GM18502 (cell line): Measurements from ENCODE around the gene TRAPPC2L.
"Not testable (repeated sequence)": the region's sequence is repeated elsewhere in the genome, so short reads cannot be mapped to it uniquely, and the experiment has no call there.

Source experiments
- ATAC-seq: cut with Tn5 transposase; IDR thresholded peaks from one replicate; pipeline ENCODE4 v1.9.1; 2021; ENCODE audit warnings: mild to moderate bottlenecking; ENCODE audit not compliant: unreplicated experiment, poor library complexity

The TRAPPC2L gene

GRCh38 chr16:88817785-88818574 lies 38.9 kb upstream of the TRAPPC2L start:
- no peak for ATAC-seq

GRCh38 chr16:88818575-88818874 lies 38.4 kb upstream of the TRAPPC2L start:
- no peak for ATAC-seq

- ATAC-seq = no peak
Measured at GRCh38 chr16:88819126-88819525, 37.8 kb upstream of the TRAPPC2L start.

- no peak for ATAC-seq
Measured at GRCh38 chr16:88820385-88821025, 36.4 kb upstream of the TRAPPC2L start.

GRCh38 chr16:88821168-88821850 lies 35.6 kb upstream of the TRAPPC2L start:
- ATAC-seq = no peak

- no peak for ATAC-seq
Measured at GRCh38 chr16:88822281-88823040, 34.5 kb upstream of the TRAPPC2L start.

GRCh38 chr16:88823646-88824045 lies 33.3 kb upstream of the TRAPPC2L start:
- not testable (repeated sequence) for ATAC-seq

GRCh38 chr16:88824256-88825077 lies 32.5 kb upstream of the TRAPPC2L start:
- no peak for ATAC-seq

GRCh38 chr16:88825146-88825545 lies 31.8 kb upstream of the TRAPPC2L start:
- no peak for ATAC-seq

GRCh38 chr16:88826070-88826840 lies 30.7 kb upstream of the TRAPPC2L start:
- no peak for ATAC-seq

GRCh38 chr16:88827727-88828126 lies 29.2 kb upstream of the TRAPPC2L start:
- ATAC-seq = no peak

GRCh38 chr16:88828711-88829110 lies 28.2 kb upstream of the TRAPPC2L start:
- no peak for ATAC-seq

- no peak for ATAC-seq
Measured at GRCh38 chr16:88830258-88830657, 26.7 kb upstream of the TRAPPC2L start.

GRCh38 chr16:88830783-88831182 lies 26.1 kb upstream of the TRAPPC2L start:
- no peak for ATAC-seq

- ATAC-seq = no peak
Measured at GRCh38 chr16:88831838-88832237, 25.1 kb upstream of the TRAPPC2L start.

- ATAC-seq = no peak
Measured at GRCh38 chr16:88833086-88833485, 23.8 kb upstream of the TRAPPC2L start.

GRCh38 chr16:88834670-88835069 lies 22.3 kb upstream of the TRAPPC2L start:
- ATAC-seq = no peak

GRCh38 chr16:88835383-88835782 lies 21.5 kb upstream of the TRAPPC2L start:
- no peak for ATAC-seq

- no peak for ATAC-seq
Measured at GRCh38 chr16:88835818-88836217, 21.1 kb upstream of the TRAPPC2L start.
